T47D (cell line): Measurements from ENCODE around the gene FAM3C.

Source experiments
- DNase-seq, 2 experiments: peaks; one replicate each; pipeline versions ENCODE4 v3.0.0 to v3.0.0-alpha.2; 2011 to 2012; ENCODE audit warnings: low read depth in 1 of 2, low spot score in 1 of 2
- JUND ChIP-seq: IDR thresholded peaks from 2 replicates; pipeline ENCODE4 v1.6.1; 2012; ENCODE audit warnings: low read depth
- in situ Hi-C: cut with HindIII; loops from 2 replicates; pipeline ENCODE4 v1.10.0; 2016; ENCODE audit warnings: low sequenced_read_pairs, low pct_unique_long_range_greater_than_20kb

Gene FAM3C

GRCh38 chr7:121401896-121402295 is 5.8 kb upstream of the FAM3C start:
- TF ChIP-seq JUND = no peak
- in situ Hi-C loops = no loop called here
- DNase-seq = no peak

GRCh38 chr7:121398246-121398645 is 2.1 kb upstream of the FAM3C start:
- peak in 1 of 2 experiments; percentile 19 for DNase-seq

GRCh38 chr7:121397822-121398221 is 1.7 kb upstream of the FAM3C start:
- no peak for DNase-seq
- in situ Hi-C loops = no loop called here
- TF ChIP-seq JUND = no peak

More at GRCh38 chr7:121398246-121398645, 2.1 kb upstream of the FAM3C start:
- TF ChIP-seq JUND = no peak
- in situ Hi-C loops = no loop called here

- DNase-seq = no peak
- no peak for TF ChIP-seq JUND
- in situ Hi-C loops = no loop called here
Observed at GRCh38 chr7:121397361-121397760, 1.3 kb upstream of the FAM3C start.

GRCh38 chr7:121395494-121395960 is 581 bp downstream of the FAM3C start:
- TF ChIP-seq JUND = no peak
- DNase-seq = peak; percentile 7 to 36
- in situ Hi-C loops = no loop called here

- DNase-seq = no peak
- no peak for TF ChIP-seq JUND
- in situ Hi-C loops = no loop called here
Observed at GRCh38 chr7:121394709-121395140, 1.4 kb downstream of the FAM3C start.

- in situ Hi-C loops = no loop called here
- no peak for TF ChIP-seq JUND
- no peak for DNase-seq
Observed at GRCh38 chr7:121393005-121393366, 3.1 kb downstream of the FAM3C start.

- DNase-seq = no peak
- in situ Hi-C loops = no loop called here
- TF ChIP-seq JUND = no peak
Observed at GRCh38 chr7:121392277-121393004, 3.7 kb downstream of the FAM3C start.

- in situ Hi-C loops = no loop called here
- no peak for DNase-seq
- no peak for TF ChIP-seq JUND
Observed at GRCh38 chr7:121391686-121392085, 4.4 kb downstream of the FAM3C start.

- no peak for TF ChIP-seq JUND
- in situ Hi-C loops = no loop called here
Observed at GRCh38 chr7:121390617-121391016, 5.5 kb downstream of the FAM3C start.

GRCh38 chr7:121390109-121390508 is 6.0 kb downstream of the FAM3C start:
- TF ChIP-seq JUND = no peak
- no peak for DNase-seq
- in situ Hi-C loops = no loop called here

More at GRCh38 chr7:121390617-121391016, 5.5 kb downstream of the FAM3C start:
- DNase-seq = no peak

- no peak for TF ChIP-seq JUND
- in situ Hi-C loops = no loop called here
- DNase-seq = no peak
Observed at GRCh38 chr7:121388950-121389349, 7.2 kb downstream of the FAM3C start.

- DNase-seq = no peak
- in situ Hi-C loops = no loop called here
- no peak for TF ChIP-seq JUND
Observed at GRCh38 chr7:121385800-121386179, 10.3 kb downstream of the FAM3C start.
